GM12878 (cell line): Measurements from ENCODE around the gene CMC4. TPM values are rescaled to one million over a fixed set of nuclear protein-coding genes. Genes with fewer than 3 reads are reported as not detected.
A peak's percentile ranks its signal among the peaks of the same experiment; 100 is the strongest.

Source experiments
- ASH2L ChIP-seq: fragments of 300-600, 200-600 bp; sonication (generic); IDR thresholded peaks from 2 replicates; pipeline ENCODE4 v1.6.1; 2017; ENCODE audit warnings: low read depth, mild to moderate bottlenecking, borderline replicate concordance
- CBFB ChIP-seq: IDR thresholded peaks from 2 replicates; pipeline ENCODE4 v1.6.1; 2016; ENCODE audit warnings: antibody characterized with exemption, low read depth
- HSF1 ChIP-seq: fragments of 150-350 bp; IDR thresholded peaks from 2 replicates; pipeline ENCODE4 v1.6.1; 2014; ENCODE audit warnings: mild to moderate bottlenecking, low read depth, low read length
- IKZF1 ChIP-seq: fragments of 450-650 bp; conservative IDR thresholded peaks from 2 replicates; pipeline ENCODE4 v1.6.1; 2017; ENCODE audit warnings: antibody characterized with exemption, mild to moderate bottlenecking
- JUND ChIP-seq: IDR thresholded peaks from 2 replicates; pipeline ENCODE4 v1.6.1; 2012; ENCODE audit warnings: low read depth, mild to moderate bottlenecking, low read length, improper control_type of control experiment, moderate library complexity
- MEF2A ChIP-seq: IDR thresholded peaks from 2 replicates; pipeline ENCODE4 v1.6.1; 2011; ENCODE audit warnings: low read depth, mild to moderate bottlenecking, low read length, moderate library complexity; ENCODE audit not compliant: insufficient read depth
- MTA3 ChIP-seq: IDR thresholded peaks from 2 replicates; pipeline ENCODE4 v1.6.1; 2012; ENCODE audit warnings: low read length, inconsistent platforms, borderline replicate concordance
- MXI1 ChIP-seq: fragments of 150-350 bp; IDR thresholded peaks from 2 replicates; pipeline ENCODE4 v1.6.1; 2011; ENCODE audit warnings: low read depth, mild to moderate bottlenecking, inconsistent platforms, low read length, improper control_type of control experiment
- NFIC ChIP-seq: IDR thresholded peaks from 2 replicates; pipeline ENCODE4 v1.6.1; 2012; ENCODE audit warnings: low read depth, mild to moderate bottlenecking, inconsistent platforms, low read length, moderate library complexity
- NFYA ChIP-seq: IDR thresholded peaks from 2 replicates; pipeline ENCODE4 v1.6.1; 2011; ENCODE audit warnings: low read depth, mild to moderate bottlenecking, low read length, improper control_type of control experiment, borderline replicate concordance
- RELA ChIP-seq: fragments of 450-650 bp; IDR thresholded peaks from 2 replicates; pipeline ENCODE4 v1.8.0; 2014; ENCODE audit warnings: borderline replicate concordance; ENCODE audit not compliant: partially characterized antibody
- RELB ChIP-seq: fragments of 450-650 bp; IDR thresholded peaks from 2 replicates; pipeline ENCODE4 v1.6.1; 2017; ENCODE audit warnings: low read depth, mild to moderate bottlenecking, moderate library complexity
- SMAD1 ChIP-seq: fragments of 450-650 bp; IDR thresholded peaks from 2 replicates; pipeline ENCODE4 v1.6.1; 2018; ENCODE audit warnings: mild to moderate bottlenecking, low read depth; ENCODE audit not compliant: partially characterized antibody
- SMARCA5 ChIP-seq: fragments of 450-650 bp; IDR thresholded peaks from 2 replicates; pipeline ENCODE4 v1.6.1; 2017; ENCODE audit warnings: mild to moderate bottlenecking
- SMC3 ChIP-seq: IDR thresholded peaks from 2 replicates; pipeline ENCODE4 v1.6.1; 2011; ENCODE audit warnings: low read length, improper control_type of control experiment, borderline replicate concordance
- TCF12 ChIP-seq: IDR thresholded peaks from 2 replicates; pipeline ENCODE4 v1.6.1; 2011; ENCODE audit warnings: low read depth, mild to moderate bottlenecking, low read length
- ZNF24 ChIP-seq: fragments of 450-650 bp; IDR thresholded peaks from 2 replicates; pipeline ENCODE4 v1.6.1; 2017; ENCODE audit warnings: antibody characterized with exemption, mild to moderate bottlenecking
- polyA plus RNA-seq, 11 experiments: library from polyadenylated mRNA; depleted of rRNA in 4 of 11; unstranded in 6 of 11; stranded (reverse) in 5 of 11; fragments of >200 nt; fragmentation: Nextera tagmentation in 4 of 11; fragmentation: Illumina TruSeq in 1 of 11; extraction: Ambion mirVana in 4 of 11; extraction: Trizol in 1 of 11; gene quantifications; 1 replicate in 1 of 11; 2 replicates in 10 of 11; pipeline versions ENCODE4 v1.2.1 to v1.2.3, GENCODE V29; 2011 to 2016; ENCODE audit warnings: inconsistent platforms in 2 of 11, missing spikeins in 2 of 11, low read depth in 1 of 11
- total RNA-seq, 4 experiments: library from RNA; depleted of rRNA in 3 of 4; stranded (reverse); fragments of >200 nt in 3 of 4; fragmentation: Illumina TruSeq in 1 of 4; extraction: Trizol in 1 of 4; gene quantifications; 2 replicates each; pipeline versions ENCODE4 v1.2.1 to v1.2.3, GENCODE V29; 2013 to 2021
- TF ChIP-seq, protein P1 (sequence below): fragments of 450-650 bp; IDR thresholded peaks from 2 replicates; pipeline ENCODE4 v1.6.1; 2016; ENCODE audit warnings: mild to moderate bottlenecking
- TF ChIP-seq, protein P2 (sequence below): fragments of 450-650 bp; IDR thresholded peaks from 2 replicates; pipeline ENCODE4 v1.6.1; 2018; ENCODE audit warnings: borderline replicate concordance, mild to moderate bottlenecking; ENCODE audit not compliant: partially characterized antibody
- TF ChIP-seq, protein P3 (sequence below): fragments of 450-650 bp; formaldehyde crosslinking; IDR thresholded peaks from 2 replicates; pipeline ENCODE4 v1.5.0; 2022; ENCODE audit warnings: mild to moderate bottlenecking, missing genetic modification characterization

Gene CMC4
- total and polyA plus RNA-seq, 10 of the 15 experiments (the other 5 are each of a cell fraction or from before 2014, with no cell fraction given): 5.8 to 36.4 (median 21.0) TPM

GRCh38 chrX:155026727-155027508 is 44.0 kb downstream of the CMC4 start, which contains the start of gene FUNDC2 (continued):
- TF ChIP-seq, protein P1, sequence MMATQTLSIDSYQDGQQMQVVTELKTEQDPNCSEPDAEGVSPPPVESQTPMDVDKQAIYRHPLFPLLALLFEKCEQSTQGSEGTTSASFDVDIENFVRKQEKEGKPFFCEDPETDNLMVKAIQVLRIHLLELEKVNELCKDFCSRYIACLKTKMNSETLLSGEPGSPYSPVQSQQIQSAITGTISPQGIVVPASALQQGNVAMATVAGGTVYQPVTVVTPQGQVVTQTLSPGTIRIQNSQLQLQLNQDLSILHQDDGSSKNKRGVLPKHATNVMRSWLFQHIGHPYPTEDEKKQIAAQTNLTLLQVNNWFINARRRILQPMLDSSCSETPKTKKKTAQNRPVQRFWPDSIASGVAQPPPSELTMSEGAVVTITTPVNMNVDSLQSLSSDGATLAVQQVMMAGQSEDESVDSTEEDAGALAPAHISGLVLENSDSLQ: no peak
- no peak for TF ChIP-seq ASH2L
- no peak for TF ChIP-seq NFYA
- TF ChIP-seq, protein P2, sequence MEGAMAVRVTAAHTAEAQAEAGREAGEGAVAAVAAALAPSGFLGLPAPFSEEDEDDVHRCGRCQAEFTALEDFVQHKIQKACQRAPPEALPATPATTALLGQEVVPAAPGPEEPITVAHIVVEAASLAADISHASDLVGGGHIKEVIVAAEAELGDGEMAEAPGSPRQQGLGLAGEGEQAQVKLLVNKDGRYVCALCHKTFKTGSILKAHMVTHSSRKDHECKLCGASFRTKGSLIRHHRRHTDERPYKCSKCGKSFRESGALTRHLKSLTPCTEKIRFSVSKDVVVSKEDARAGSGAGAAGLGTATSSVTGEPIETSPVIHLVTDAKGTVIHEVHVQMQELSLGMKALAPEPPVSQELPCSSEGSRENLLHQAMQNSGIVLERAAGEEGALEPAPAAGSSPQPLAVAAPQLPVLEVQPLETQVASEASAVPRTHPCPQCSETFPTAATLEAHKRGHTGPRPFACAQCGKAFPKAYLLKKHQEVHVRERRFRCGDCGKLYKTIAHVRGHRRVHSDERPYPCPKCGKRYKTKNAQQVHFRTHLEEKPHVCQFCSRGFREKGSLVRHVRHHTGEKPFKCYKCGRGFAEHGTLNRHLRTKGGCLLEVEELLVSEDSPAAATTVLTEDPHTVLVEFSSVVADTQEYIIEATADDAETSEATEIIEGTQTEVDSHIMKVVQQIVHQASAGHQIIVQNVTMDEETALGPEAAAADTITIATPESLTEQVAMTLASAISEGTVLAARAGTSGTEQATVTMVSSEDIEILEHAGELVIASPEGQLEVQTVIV: no peak
- TF ChIP-seq RELA: peak; percentile 60
- no peak for TF ChIP-seq ZNF24
- no peak for TF ChIP-seq SMARCA5
- no peak for TF ChIP-seq MTA3
- no peak for TF ChIP-seq JUND
- no peak for TF ChIP-seq TCF12
- no peak for TF ChIP-seq CBFB
- peak; percentile 82 for TF ChIP-seq IKZF1
- 0 out of 2 replicates have a peak, but pooled peaks have one; percentile 7 for TF ChIP-seq MEF2A
- TF ChIP-seq MXI1: peak; percentile 60
- TF ChIP-seq RELB: no peak
- TF ChIP-seq SMAD1: no peak
- no peak for TF ChIP-seq HSF1
- TF ChIP-seq, protein P3, sequence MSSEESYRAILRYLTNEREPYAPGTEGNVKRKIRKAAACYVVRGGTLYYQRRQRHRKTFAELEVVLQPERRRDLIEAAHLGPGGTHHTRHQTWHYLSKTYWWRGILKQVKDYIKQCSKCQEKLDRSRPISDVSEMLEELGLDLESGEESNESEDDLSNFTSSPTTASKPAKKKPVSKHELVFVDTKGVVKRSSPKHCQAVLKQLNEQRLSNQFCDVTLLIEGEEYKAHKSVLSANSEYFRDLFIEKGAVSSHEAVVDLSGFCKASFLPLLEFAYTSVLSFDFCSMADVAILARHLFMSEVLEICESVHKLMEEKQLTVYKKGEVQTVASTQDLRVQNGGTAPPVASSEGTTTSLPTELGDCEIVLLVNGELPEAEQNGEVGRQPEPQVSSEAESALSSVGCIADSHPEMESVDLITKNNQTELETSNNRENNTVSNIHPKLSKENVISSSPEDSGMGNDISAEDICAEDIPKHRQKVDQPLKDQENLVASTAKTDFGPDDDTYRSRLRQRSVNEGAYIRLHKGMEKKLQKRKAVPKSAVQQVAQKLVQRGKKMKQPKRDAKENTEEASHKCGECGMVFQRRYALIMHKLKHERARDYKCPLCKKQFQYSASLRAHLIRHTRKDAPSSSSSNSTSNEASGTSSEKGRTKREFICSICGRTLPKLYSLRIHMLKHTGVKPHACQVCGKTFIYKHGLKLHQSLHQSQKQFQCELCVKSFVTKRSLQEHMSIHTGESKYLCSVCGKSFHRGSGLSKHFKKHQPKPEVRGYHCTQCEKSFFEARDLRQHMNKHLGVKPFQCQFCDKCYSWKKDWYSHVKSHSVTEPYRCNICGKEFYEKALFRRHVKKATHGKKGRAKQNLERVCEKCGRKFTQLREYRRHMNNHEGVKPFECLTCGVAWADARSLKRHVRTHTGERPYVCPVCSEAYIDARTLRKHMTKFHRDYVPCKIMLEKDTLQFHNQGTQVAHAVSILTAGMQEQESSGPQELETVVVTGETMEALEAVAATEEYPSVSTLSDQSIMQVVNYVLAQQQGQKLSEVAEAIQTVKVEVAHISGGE (CRISPR knock-in tag): no peak
- no peak for TF ChIP-seq NFIC
- TF ChIP-seq SMC3: no peak
